Measurements from ENCODE around the gene ADISSP.

ADISSP gene

DNA sequence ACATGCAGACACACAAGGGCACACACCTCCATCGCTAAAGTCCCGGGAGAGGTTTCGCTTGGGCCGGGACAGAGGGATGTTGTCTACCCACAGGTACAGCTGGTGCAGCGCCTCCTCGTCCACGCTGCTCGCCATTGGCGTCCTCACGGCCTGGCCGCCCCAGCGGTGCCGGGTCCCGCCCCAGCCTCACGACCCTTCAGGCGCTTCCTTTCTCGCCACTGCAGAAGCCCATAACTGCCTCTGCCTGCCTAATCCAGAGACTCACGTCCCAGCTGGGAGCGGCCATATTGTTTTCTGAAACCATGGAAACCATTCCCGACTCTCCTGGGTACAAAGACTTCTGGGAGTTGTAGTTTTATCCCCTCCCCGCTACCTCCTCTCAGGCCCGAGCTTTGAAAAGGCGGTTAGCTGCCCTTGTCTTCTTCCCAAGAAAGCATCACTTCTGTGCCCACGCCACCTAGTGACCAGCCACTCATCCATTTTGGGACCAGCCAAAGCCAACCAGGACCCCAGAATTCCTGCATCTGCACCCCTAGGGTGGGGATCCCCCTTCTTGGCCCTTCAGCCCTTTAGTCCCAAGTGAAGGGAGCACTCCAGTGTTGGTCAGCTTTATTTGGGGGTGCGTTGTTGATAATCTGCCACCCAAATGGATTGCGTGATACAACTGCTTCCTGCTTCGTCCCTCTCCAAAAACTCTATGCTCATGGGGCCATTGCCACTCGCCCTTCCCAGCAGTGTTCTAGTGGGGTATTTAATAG, 13.8 kb upstream of the ADISSP start, which contains the start of gene SPEF1:
Gene SPEF1 (minus strand): TSS at position 296 of the 758 bp plus-strand sequence. CDS start 161 bp downstream, at position 135.
- DNase-seq (ENCODE audit: low read depth) = peak; percentile 86

GRCh38 chr20:3778976-3779375, 11.4 kb upstream of the ADISSP start:
- DNase-seq (ENCODE audit: low read depth) = no peak

DNA sequence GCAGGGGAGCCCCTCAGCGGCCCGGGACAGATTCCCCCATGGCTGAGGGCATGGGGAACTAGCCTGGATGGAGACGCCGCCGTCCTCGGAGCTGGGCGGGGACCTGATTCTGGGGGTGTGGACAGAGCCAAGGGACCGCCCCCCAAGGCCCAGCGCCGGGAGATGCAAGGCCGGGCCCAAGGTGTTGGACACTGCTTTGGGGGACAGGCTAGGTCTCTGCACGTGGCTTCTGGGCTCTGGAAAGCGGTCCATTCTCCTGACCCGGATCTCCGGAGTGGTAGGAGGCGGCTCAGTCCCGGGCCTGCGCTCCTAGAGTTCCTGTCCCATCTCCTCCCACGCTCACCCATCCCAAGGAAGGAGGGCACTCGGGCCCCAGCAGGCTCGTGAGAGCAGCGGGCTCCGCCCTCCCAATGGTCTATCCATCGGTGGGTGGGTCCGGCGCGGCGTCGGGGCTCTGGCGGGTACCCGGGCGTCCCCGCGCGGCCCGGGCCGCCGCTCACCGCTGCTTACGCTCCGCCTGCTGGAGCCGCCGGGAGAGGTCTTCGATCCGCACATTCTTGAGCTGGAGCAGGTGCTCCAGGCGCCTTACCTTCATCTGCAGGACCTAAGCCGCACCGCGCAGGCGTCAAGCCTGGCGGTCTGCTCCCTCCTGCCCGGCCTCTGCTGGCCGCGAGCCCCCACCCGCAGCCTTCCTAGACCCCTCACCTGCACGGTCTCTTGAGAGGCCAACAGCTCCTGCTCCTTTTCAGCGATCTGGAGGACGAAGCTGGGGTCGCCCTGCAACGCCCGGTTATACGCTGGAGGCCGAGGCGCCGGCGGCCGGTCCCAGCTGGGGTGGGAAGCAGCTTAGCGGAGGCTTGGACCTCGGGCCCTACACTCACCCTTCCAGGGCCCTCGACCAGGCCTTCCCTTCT, 10.4 kb upstream of the ADISSP start:
- no peak for DNase-seq (ENCODE audit: low read depth)

- no peak for DNase-seq (ENCODE audit: low read depth)
Observed at GRCh38 chr20:3777381-3777715, 9.8 kb upstream of the ADISSP start.

GRCh38 chr20:3775457-3776108, 8.0 kb upstream of the ADISSP start:
- DNase-seq (ENCODE audit: low read depth) = no peak

DNA sequence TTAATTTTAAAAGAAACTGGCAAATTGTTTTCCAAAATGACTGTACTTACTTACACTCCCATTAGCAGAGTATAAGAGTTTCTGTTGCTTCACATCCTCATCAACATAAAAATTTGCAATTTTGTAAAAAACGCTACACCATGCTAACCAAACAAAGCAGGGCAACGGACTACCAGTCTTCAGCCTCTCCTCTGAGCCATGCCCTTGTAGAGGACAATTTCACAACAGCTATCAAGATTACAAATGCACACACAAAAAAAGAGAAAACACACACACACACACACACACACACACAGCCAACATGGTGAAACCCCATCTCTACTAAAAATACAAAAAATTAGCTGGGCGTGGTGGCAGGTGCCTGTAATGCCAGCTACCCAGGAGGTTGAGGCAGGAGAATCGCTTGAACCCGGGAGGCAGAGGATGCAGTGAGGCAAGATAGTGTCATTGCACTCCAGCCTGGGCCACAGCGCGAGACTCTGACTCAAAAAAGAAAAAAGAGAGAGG, 4.1 kb upstream of the ADISSP start:
- no peak for DNase-seq (ENCODE audit: low read depth)

DNA sequence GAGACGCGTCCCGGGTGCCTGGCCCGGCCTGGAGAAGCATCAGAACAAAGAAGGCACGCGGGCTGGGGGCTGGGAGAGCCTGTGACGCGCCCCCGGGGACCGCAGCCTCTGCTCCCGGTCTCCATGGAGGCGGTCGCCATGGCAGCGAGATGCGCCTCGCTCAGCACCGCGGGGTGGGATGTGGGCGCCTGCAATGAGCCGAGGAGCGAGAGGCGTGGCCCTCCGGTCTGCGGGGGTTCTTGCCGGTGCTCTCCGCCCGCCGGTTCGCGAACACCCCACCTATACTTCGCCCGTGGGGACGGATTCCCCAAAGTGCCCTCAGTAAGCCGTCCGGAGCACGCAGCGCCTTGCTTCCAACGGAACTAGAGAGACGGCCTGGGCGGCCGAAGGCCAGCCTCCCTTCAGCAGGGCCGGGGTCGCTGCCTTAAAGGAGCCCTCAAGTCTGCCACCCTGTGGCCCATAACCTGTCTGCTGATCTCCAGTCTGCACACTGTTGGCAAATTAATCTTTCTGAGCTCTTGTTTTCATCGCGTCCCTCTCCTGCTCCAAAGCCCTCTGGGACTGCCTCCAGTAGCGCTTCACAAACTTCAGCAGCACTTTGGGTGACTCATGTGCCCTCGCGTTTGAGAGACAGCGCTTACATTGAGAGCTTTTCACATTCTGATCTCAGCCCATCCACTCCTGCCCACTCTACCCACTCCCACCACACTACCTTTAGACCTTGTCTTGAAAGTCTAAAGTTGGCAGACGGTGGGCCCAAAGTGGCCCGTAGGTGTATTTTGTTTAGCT, 983 bp upstream of the ADISSP start:
- DNase-seq (ENCODE audit: low read depth) = peak; percentile 83

DNA sequence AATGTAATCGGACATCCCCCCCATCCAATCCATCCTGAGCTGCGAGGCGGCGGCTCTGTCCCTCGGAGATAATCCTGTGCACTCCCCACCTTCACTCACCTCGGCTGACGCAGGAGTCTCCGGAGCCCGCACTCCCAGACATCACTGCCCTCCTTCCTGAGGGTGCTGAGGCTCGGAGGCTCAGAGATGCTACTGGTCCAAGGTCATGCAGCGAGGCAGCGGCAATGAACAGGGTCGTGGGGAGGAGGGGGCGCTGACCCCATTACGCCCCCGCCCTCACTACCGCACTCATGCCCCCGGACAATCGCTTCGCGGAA, 485 bp downstream of the ADISSP start:
- no peak for DNase-seq (ENCODE audit: low read depth)

DNA sequence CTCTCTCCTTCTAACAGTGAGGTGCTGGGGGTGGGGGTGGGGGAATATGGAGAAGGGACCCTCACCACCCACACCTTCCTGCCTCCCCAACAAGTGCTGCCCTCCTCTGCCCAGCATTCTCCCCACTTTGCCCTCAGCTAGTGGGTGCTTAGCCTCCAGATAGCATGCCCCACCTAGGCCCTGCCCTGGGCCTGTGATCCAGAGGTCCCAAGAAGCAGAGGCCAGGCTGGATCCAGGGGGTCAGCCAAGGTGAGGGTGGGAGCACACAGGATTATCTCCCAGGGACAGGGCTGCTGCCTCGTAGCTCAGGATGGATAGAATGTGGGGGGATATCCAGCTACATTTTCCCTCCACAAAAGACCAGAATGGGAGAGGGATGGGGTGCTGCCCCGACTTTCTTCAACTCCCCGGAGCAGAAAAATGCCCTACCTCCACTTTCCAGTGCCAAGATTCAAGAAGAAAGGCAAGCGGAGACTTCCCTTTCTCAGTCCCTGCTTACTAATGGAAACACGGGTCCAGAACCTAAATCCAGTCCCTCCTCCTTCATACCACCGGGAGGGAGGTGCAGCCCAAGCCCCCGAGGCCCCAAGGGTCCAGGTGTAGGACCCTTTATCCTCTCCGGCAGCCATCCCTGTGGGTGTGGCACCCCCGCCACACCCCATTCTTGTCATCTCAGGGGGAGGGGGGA, 987 bp downstream of the ADISSP start:
- DNase-seq (ENCODE audit: low read depth) = no peak

DNA sequence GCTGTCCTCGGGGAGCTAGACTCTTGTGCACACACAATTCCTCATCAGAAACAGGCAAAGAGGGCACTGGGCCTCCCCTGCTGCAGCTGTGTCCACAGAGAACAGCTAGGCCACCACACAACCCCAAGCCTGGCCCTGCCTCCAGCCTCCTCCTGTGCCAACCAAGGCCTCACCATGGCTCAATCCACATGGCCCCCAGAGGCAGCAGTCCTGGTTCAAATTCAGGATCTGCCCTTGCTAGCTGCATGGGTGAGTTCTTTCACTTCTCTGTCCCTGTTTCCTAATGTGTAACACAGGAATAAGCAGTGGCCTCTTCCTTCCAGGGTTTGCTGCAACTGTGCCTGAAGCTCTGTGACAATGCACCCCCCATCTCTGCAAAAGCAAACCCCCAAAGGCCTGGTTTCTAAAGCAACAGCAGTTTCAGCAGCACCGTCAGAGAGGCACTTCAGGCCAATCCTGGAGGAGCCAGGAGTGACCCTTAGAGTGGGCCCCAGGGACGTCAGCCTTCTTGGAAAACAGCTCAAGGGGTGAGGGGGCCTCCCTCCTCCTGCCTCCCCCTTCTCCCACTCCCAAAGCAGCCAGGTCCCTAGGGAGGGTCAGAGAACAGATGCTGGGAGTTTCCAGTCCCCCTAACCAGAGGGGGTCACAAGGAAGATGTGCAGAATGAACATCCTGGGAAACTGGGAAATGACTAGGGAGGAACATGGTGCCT, 2.2 kb downstream of the ADISSP start:
- no peak for DNase-seq (ENCODE audit: low read depth)

- no peak for DNase-seq (ENCODE audit: low read depth)
Observed at GRCh38 chr20:3764659-3765058, 2.9 kb downstream of the ADISSP start.

- DNase-seq (ENCODE audit: low read depth) = no peak
Observed at GRCh38 chr20:3763671-3764601, 3.6 kb downstream of the ADISSP start.

DNA sequence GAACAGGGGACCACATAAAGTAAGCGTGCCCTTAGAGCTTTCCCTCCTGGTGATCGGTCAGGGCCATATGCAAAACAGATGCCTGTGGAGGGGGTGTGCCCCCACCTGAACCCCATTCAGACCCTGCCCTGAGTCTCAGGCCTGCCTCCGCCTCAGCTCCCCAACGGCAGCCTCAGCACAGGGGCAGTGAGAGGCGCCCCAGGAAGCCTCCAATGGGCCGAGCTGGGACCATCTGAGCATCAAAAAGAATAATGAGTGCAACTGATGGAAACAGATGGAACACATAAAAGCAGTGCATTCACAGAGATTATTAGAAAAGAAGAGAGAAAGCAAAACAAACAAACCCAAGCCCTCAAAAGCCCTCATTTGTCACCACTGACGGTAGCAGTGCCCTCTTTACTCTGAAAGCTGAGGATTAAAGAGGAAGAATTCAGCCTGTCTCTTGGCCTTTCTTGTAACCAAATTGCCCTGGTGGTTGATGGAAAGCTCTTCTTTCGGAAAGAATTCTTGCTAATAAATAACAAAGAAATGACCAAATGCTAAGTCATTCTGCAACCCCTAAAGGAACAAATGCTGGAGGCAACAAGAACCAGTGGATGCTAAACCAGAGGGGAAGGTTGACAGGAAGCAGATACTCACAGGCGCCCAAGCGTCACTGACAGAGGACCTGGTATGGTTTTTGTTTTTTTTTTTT, 6.8 kb downstream of the ADISSP start:
- no peak for DNase-seq (ENCODE audit: low read depth)

DNA sequence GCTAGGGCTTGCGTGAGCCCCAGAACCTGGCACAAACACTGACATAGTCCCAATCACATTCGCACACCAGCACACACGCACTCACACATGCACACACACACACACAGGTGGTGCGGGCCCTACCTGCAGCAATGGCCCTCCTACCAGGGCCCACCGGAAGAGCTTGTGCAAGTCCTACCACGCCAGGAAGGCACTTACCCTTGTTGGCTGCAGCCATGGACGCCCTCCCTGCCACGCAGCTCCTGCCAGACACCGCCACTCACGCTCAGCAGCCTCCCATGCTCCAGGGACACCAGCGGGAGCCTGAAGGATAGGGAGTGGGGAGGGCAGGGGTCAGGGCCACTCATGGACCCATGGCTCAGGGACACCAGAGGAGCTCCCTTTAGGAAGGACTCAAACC, 7.7 kb downstream of the ADISSP start:
- no peak for DNase-seq (ENCODE audit: low read depth)

- no peak for DNase-seq (ENCODE audit: low read depth)
Observed at GRCh38 chr20:3759316-3759823, 8.2 kb downstream of the ADISSP start.

- no peak for DNase-seq (ENCODE audit: low read depth)
Observed at GRCh38 chr20:3758566-3758965, 9.0 kb downstream of the ADISSP start.

DNA sequence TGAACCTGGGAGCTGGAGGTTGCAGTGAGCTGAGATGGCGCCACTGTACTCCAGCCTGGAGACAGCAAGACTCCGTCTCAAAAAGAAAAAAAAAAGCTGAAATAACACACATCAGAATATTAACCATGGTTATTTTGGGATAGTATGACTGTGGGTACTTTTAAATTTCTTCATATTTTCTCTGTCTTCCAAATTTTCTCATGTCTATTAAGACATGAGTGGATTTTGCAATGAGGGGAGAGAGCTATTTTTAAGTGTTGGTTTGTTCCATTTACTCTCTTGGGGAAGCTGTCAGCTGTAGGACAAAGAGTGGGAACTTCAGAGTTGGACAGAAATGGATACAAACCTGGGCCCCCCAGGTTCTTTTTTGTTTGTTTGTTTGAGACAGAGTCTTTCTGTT, 10.3 kb downstream of the ADISSP start:
- no peak for DNase-seq (ENCODE audit: low read depth)

- DNase-seq (ENCODE audit: low read depth) = no peak
Observed at GRCh38 chr20:3755814-3756480, 11.6 kb downstream of the ADISSP start.

Measured in amniotic epithelial cell (primary cell).